KMS-11 (cell line): Measurements from ENCODE around the gene INPP4A.

Experiments
- H2AFZ ChIP-seq: fragments of 200-600 bp; sonication (generic); 2 replicates; pipeline ENCODE4 v1.6.1; 2016; ENCODE audit warnings: antibody characterized with exemption, mixed run types, low read depth
- H3K27ac ChIP-seq: fragments of 200-600 bp; sonication (generic); 2 replicates; pipeline ENCODE4 v1.6.1; 2016; ENCODE audit warnings: mild to moderate bottlenecking, mixed run types
- H3K27me3 ChIP-seq: fragments of 200-600 bp; sonication (generic); 2 replicates; pipeline ENCODE4 v1.6.1; 2017; ENCODE audit warnings: mild to moderate bottlenecking, low read depth, mixed run types, moderate library complexity; ENCODE audit not compliant: insufficient read depth
- H3K36me3 ChIP-seq: fragments of 200-600 bp; sonication (generic); 2 replicates; pipeline ENCODE4 v1.6.1; 2017; ENCODE audit warnings: mild to moderate bottlenecking, mixed run types; ENCODE audit not compliant: insufficient read depth
- H3K4me1 ChIP-seq: fragments of 200-600 bp; sonication (generic); 2 replicates; pipeline ENCODE4 v1.6.1; 2016; ENCODE audit warnings: mild to moderate bottlenecking, low read depth, mixed run types; ENCODE audit not compliant: poor library complexity, severe bottlenecking
- H3K4me2 ChIP-seq: fragments of 200-600 bp; sonication (generic); 2 replicates; pipeline ENCODE4 v1.7.0; 2016; ENCODE audit warnings: mild to moderate bottlenecking, mixed run types
- H3K4me3 ChIP-seq: fragments of 200-600 bp; sonication (generic); IDR thresholded peaks from 2 replicates; pipeline ENCODE4 v1.6.1; 2017; ENCODE audit warnings: low read depth, low read length, mixed read lengths; ENCODE audit not compliant: insufficient read depth
- H3K79me2 ChIP-seq: fragments of 200-600 bp; sonication (generic); 2 replicates; pipeline ENCODE4 v1.6.1; 2016; ENCODE audit warnings: low read depth, mixed run types; ENCODE audit not compliant: insufficient read depth
- H3K9ac ChIP-seq: fragments of 200-600 bp; sonication (generic); 2 replicates; pipeline ENCODE4 v1.6.1; 2016; ENCODE audit warnings: mild to moderate bottlenecking, mixed run types
- H4K20me1 ChIP-seq: fragments of 200-600 bp; sonication (generic); 2 replicates; pipeline ENCODE4 v1.6.1; 2016; ENCODE audit warnings: mild to moderate bottlenecking, mixed run types; ENCODE audit not compliant: insufficient read depth
- TF ChIP-seq, protein P1 (sequence below): fragments of 200-600 bp; sonication (generic); conservative IDR thresholded peaks from 2 replicates; pipeline ENCODE4 v1.6.1; 2017; ENCODE audit warnings: low read depth, mild to moderate bottlenecking, antibody characterized with exemption, low read length, moderate library complexity, mixed read lengths

INPP4A gene

DNA sequence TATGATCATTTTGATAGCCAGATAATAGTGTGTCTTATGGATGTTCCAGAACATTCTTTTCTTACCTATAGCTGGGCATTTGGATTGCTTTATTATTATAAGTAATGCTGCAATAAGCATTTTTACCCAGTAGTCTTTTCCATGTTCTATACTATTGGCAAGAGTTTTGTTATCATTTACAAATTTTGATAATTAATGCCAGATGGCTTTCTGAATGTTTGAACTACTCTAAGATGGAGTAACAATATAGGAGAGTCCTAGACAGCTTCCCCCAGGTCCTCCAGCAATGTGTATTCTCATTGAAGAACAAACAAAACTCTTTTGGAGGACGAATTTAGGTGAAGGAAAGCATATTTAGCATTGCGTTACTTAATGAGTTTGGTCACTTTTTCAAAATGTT, 73.0 kb downstream of the INPP4A start:
- Histone ChIP-seq H4K20me1 (no peaks in the 10 kb centered on the region), H3K4me1 (peaks cover 52% of the 10 kb centered on the region), H3K4me3 (no peak overlapping the region), H3K36me3 (no peaks in the 10 kb centered on the region; the same call in 1 of the 2 replicates), H3K4me2 (peak overlapping the region; percentile 16; the same call in 1 of the 2 replicates), H3K9ac (no peak overlapping the region), H2AFZ (no peak overlapping the region), H3K27ac (no peak overlapping the region), H3K79me2 (peaks cover 44% of the 10 kb centered on the region; the same call in 1 of the 2 replicates), H3K27me3 (no peaks in the 10 kb centered on the region)
- TF ChIP-seq, protein P1, sequence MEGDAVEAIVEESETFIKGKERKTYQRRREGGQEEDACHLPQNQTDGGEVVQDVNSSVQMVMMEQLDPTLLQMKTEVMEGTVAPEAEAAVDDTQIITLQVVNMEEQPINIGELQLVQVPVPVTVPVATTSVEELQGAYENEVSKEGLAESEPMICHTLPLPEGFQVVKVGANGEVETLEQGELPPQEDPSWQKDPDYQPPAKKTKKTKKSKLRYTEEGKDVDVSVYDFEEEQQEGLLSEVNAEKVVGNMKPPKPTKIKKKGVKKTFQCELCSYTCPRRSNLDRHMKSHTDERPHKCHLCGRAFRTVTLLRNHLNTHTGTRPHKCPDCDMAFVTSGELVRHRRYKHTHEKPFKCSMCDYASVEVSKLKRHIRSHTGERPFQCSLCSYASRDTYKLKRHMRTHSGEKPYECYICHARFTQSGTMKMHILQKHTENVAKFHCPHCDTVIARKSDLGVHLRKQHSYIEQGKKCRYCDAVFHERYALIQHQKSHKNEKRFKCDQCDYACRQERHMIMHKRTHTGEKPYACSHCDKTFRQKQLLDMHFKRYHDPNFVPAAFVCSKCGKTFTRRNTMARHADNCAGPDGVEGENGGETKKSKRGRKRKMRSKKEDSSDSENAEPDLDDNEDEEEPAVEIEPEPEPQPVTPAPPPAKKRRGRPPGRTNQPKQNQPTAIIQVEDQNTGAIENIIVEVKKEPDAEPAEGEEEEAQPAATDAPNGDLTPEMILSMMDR: no peak

DNA sequence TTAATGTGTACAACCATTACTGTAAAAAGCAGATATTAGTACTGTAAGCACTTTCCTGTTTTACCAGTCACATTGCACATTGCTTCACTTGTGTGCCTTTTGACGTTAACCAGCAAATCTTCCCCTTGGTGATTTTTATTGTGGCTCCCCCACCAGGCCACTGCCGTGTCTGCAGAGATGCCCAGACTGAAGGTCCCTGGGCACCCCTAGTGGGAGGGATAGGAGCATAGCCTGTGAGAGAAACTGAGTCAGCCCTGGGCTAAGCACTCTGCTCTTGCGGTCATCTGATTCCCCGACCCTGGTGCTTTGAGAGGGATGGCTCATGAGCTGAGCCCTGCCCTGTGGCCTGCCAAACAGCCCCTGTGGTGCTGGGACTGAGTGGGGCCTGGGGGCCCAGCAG, 73.4 kb downstream of the INPP4A start:
- H3K4me1 ChIP-seq: peaks cover 52% of the 10 kb centered on the region
- H3K27me3 ChIP-seq: no peaks in the 10 kb centered on the region
- TF ChIP-seq, protein P1: peak; percentile 48; the same call in 1 of the 2 replicates
- H3K4me2 ChIP-seq: no peak overlapping the region; the same call in 1 of the 2 replicates
- no peaks in the 10 kb centered on the region for H4K20me1 ChIP-seq
- no peak overlapping the region for H3K9ac ChIP-seq
- H2AFZ ChIP-seq: no peak overlapping the region
- no peaks in the 10 kb centered on the region; the same call in 1 of the 2 replicates for H3K36me3 ChIP-seq
- H3K27ac ChIP-seq: no peak overlapping the region
- H3K4me3 ChIP-seq: no peak overlapping the region
- H3K79me2 ChIP-seq: peaks cover 44% of the 10 kb centered on the region; the same call in 1 of the 2 replicates

DNA sequence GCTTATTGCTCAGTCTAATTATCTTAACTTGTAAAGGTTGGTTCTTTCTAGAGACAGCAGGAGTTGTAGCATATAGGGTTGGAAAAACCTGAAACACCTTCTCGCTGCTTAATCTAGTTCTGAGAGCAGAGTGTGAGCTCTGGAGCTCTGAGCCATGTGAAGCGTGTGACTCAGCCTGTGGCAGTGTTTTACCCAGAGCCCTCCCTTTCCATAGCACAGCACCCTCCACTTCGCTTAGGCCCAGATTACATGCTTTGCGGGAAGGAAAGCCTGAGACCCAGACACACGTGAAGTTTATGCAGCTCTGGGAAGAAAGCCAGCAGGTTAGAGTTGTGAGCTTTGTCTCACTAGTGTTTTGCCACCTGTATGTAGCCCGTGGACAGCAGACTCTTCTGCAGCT, 74.5 kb downstream of the INPP4A start:
- no peak overlapping the region for H3K4me3 ChIP-seq
- H3K79me2 ChIP-seq: peaks cover 37% of the 10 kb centered on the region; the same call in 1 of the 2 replicates
- H3K27me3 ChIP-seq: no peaks in the 10 kb centered on the region
- TF ChIP-seq, protein P1: no peak
- H3K4me1 ChIP-seq: peaks cover 47% of the 10 kb centered on the region
- H3K9ac ChIP-seq: no peak overlapping the region
- H3K27ac ChIP-seq: 0 out of 2 replicates have a peak overlapping the region, but pooled peaks have one; percentile 13
- H2AFZ ChIP-seq: no peak overlapping the region
- H3K4me2 ChIP-seq: no peak overlapping the region
- no peaks in the 10 kb centered on the region; the same call in 1 of the 2 replicates for H3K36me3 ChIP-seq
- no peaks in the 10 kb centered on the region for H4K20me1 ChIP-seq

DNA sequence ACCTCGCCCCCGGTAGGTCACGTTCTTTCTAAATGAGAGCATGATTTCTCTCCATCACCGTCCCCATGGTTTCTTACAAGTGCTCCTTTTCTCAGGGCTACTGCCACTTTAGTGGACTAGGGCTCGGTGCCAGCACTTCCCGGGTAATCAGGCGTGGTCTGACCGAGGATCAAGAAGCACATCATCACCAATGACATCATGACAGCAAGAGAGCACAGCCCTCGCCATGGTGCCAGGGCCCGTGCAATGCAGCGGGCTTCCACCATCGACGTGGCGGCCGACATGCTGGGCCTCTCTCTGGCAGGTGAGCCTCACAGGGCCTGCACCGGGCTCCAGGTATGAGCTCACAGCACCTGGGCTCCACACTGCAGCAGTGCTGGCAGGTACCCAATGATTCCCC, 75.2 kb downstream of the INPP4A start:
- no peaks in the 10 kb centered on the region for H4K20me1 ChIP-seq
- H2AFZ ChIP-seq: no peak overlapping the region
- no peak overlapping the region for H3K27ac ChIP-seq
- peaks cover 36% of the 10 kb centered on the region; the same call in 1 of the 2 replicates for H3K79me2 ChIP-seq
- no peaks in the 10 kb centered on the region; the same call in 1 of the 2 replicates for H3K36me3 ChIP-seq
- peaks cover 40% of the 10 kb centered on the region for H3K4me1 ChIP-seq
- TF ChIP-seq, protein P1: no peak
- H3K4me2 ChIP-seq: no peak overlapping the region
- no peak overlapping the region for H3K4me3 ChIP-seq
- H3K27me3 ChIP-seq: no peaks in the 10 kb centered on the region
- no peak overlapping the region for H3K9ac ChIP-seq
